ENCODE measurements around the gene TMEM141.
"Not testable (repeated sequence)": the region's sequence is repeated elsewhere in the genome, so short reads cannot be mapped to it uniquely, and the experiment has no call there.

TMEM141 gene

GRCh38 chr9:136763649-136764035, 27.5 kb upstream of the TMEM141 start:
- Histone ChIP-seq H3K4me1 (ENCODE audit: control insufficient read depth, insufficient read depth, low read length) (no peaks in the 10 kb centered on the region; the same call in 1 of the 2 replicates), H3K4me3 (ENCODE audit: low read depth, low read length) (peak overlapping the region; percentile 37; the same call in 1 of the 2 replicates), H3K9ac (ENCODE audit: low read depth, low read length) (no peak overlapping the region), H3K27me3 (ENCODE audit: control insufficient read depth, insufficient read depth, low read length) (no peaks in the 10 kb centered on the region), H3K36me3 (ENCODE audit: control insufficient read depth, insufficient read depth, low read length) (no peaks in the 10 kb centered on the region), H3K27ac (ENCODE audit: low read depth, low read length) (no peak overlapping the region), H3K9me3 (ENCODE audit: control insufficient read depth, insufficient read depth, low read length) (no peaks in the 10 kb centered on the region)

DNA sequence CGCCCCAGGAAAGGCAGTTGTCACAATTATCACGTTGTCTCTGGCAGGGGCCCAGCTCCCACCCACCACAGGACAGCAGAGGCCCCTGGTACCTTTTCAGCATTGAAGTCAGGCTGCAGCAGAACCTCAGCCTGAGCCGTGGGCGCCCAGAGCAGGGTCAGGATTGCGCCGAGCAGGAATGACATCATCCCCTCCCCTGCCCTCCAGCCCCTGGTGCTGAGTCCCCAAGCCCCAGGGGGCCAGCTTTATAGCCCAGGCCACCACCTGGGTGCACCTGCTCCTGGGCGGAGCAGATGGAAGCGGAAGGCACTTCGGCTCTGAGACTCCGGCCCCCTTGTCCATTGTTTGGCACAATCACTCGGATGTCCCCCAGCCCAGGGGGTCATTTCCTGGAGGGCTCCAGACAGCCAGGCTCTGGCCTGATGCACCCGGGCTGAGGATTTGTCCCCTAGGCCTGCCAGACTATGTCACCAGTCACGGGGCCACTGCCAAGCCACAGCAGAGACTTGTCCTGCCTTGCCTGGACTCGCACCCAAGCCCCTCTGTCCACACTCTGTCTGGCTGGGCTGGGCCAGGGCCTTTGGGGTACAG, 26.7 kb upstream of the TMEM141 start, which contains the start of gene LCN15:
Gene LCN15 (minus strand): TSS at position 218 of the 591 bp plus-strand sequence. CDS start 30 bp downstream, at position 188.
- peak within 1 kb of the TSS; percentile 37; the same call in 1 of the 2 replicates for H3K4me3 ChIP-seq (ENCODE audit: low read depth, low read length)

DNA sequence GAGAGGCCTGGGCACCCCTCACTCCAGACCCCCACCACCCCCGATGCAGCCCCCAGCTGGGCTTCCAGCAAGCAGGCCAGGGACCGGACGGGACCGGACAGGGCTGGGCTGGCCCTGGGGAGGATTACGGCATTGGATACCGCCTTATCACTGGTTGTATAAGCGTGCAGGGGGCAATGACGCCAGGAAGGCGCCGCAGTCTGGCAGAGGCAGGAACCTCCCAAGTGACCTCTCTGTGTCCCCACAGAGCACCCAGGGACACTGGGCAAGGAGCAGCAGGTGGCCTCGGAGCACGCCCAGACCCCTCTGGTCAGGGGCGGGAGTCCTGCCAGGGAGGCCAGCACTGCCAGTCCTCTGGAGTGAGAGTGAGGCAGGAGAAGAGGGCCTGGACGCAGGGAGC, 26.1 kb upstream of the TMEM141 start:
- no peak overlapping the region for H3K27ac ChIP-seq (ENCODE audit: low read depth, low read length)
- H3K36me3 ChIP-seq (ENCODE audit: control insufficient read depth, insufficient read depth, low read length) = no peaks in the 10 kb centered on the region
- no peaks in the 10 kb centered on the region for H3K9me3 ChIP-seq (ENCODE audit: control insufficient read depth, insufficient read depth, low read length)
- no peaks in the 10 kb centered on the region; the same call in 1 of the 2 replicates for H3K4me1 ChIP-seq (ENCODE audit: control insufficient read depth, insufficient read depth, low read length)
- H3K9ac ChIP-seq (ENCODE audit: low read depth, low read length) = no peak overlapping the region
- H3K4me3 ChIP-seq (ENCODE audit: low read depth, low read length) = no peak overlapping the region
- H3K27me3 ChIP-seq (ENCODE audit: control insufficient read depth, insufficient read depth, low read length) = no peaks in the 10 kb centered on the region

More for the DNA sequence above, 26.7 kb upstream of the TMEM141 start, which contains the start of gene LCN15:
- H3K27ac ChIP-seq (ENCODE audit: low read depth, low read length) = no peak within 1 kb of the TSS
- no peaks in the 10 kb centered on the region for H3K27me3 ChIP-seq (ENCODE audit: control insufficient read depth, insufficient read depth, low read length)
- H3K4me1 ChIP-seq (ENCODE audit: control insufficient read depth, insufficient read depth, low read length) = no peaks in the 10 kb centered on the region; the same call in 1 of the 2 replicates
- H3K9ac ChIP-seq (ENCODE audit: low read depth, low read length) = no peak within 1 kb of the TSS
- no peaks in the 10 kb centered on the region for H3K9me3 ChIP-seq (ENCODE audit: control insufficient read depth, insufficient read depth, low read length)
- no peaks in the 10 kb centered on the region for H3K36me3 ChIP-seq (ENCODE audit: control insufficient read depth, insufficient read depth, low read length)

- not testable (repeated sequence) for H3K4me3 ChIP-seq (ENCODE audit: low read depth, low read length); H3K36me3 ChIP-seq (ENCODE audit: control insufficient read depth, insufficient read depth, low read length); H3K4me1 ChIP-seq (ENCODE audit: control insufficient read depth, insufficient read depth, low read length); H3K27me3 ChIP-seq (ENCODE audit: control insufficient read depth, insufficient read depth, low read length); H3K9ac ChIP-seq (ENCODE audit: low read depth, low read length); H3K27ac ChIP-seq (ENCODE audit: low read depth, low read length); H3K9me3 ChIP-seq (ENCODE audit: control insufficient read depth, insufficient read depth, low read length)
Observed at GRCh38 chr9:136765745-136766409, 25.3 kb upstream of the TMEM141 start.

DNA sequence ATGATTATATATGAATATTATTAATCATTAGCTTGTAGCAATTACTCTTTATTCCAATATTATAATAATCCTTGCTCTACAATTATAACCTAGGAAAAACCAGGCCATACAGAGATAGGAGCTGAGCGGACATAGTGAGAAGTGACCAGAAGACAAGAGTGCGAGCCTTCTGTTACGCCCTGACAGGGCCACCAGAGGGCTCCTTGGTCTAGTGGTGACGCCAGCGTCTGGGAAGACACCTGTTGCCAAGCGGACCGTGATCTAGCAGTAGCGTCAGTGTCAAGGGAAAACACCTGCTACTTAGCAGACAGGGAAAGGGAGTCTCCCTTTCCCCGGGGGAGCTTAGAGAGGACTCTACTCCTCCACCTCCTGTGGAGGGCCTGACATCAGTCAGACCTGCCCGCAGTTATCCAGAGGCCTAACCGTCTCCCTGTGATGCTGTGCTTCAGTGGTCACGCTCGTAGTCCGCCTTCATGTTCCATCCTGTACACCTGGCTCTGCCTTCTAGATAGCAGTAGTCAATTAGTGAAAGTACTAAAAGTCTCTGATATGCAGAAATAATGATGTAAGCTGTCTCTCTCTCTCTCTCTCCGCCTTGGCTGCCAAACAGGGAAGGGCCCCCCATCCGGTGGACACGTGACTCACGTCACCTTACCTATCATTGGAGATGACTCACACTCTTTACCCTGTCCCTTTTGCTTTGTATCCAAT, 24.6 kb upstream of the TMEM141 start:
- not testable (repeated sequence) for H3K4me1 ChIP-seq (ENCODE audit: control insufficient read depth, insufficient read depth, low read length); H3K9ac ChIP-seq (ENCODE audit: low read depth, low read length); H3K36me3 ChIP-seq (ENCODE audit: control insufficient read depth, insufficient read depth, low read length); H3K9me3 ChIP-seq (ENCODE audit: control insufficient read depth, insufficient read depth, low read length); H3K27ac ChIP-seq (ENCODE audit: low read depth, low read length); H3K4me3 ChIP-seq (ENCODE audit: low read depth, low read length); H3K27me3 ChIP-seq (ENCODE audit: control insufficient read depth, insufficient read depth, low read length)

GRCh38 chr9:136769710-136770191, 21.4 kb upstream of the TMEM141 start:
- peak overlapping the region; percentile 49; the same call in 1 of the 2 replicates for H3K4me3 ChIP-seq (ENCODE audit: low read depth, low read length)
- peaks cover 4% of the 10 kb centered on the region; the same call in 1 of the 2 replicates for H3K9me3 ChIP-seq (ENCODE audit: control insufficient read depth, insufficient read depth, low read length)
- no peaks in the 10 kb centered on the region for H3K27me3 ChIP-seq (ENCODE audit: control insufficient read depth, insufficient read depth, low read length)
- H3K27ac ChIP-seq (ENCODE audit: low read depth, low read length) = no peak overlapping the region
- no peaks in the 10 kb centered on the region for H3K4me1 ChIP-seq (ENCODE audit: control insufficient read depth, insufficient read depth, low read length)
- H3K9ac ChIP-seq (ENCODE audit: low read depth, low read length) = no peak overlapping the region
- H3K36me3 ChIP-seq (ENCODE audit: control insufficient read depth, insufficient read depth, low read length) = no peaks in the 10 kb centered on the region

- no peaks in the 10 kb centered on the region for H3K27me3 ChIP-seq (ENCODE audit: control insufficient read depth, insufficient read depth, low read length)
- H3K4me3 ChIP-seq (ENCODE audit: low read depth, low read length) = no peak overlapping the region
- H3K36me3 ChIP-seq (ENCODE audit: control insufficient read depth, insufficient read depth, low read length) = no peaks in the 10 kb centered on the region
- H3K27ac ChIP-seq (ENCODE audit: low read depth, low read length) = no peak overlapping the region
- no peak overlapping the region for H3K9ac ChIP-seq (ENCODE audit: low read depth, low read length)
- H3K4me1 ChIP-seq (ENCODE audit: control insufficient read depth, insufficient read depth, low read length) = no peaks in the 10 kb centered on the region
- H3K9me3 ChIP-seq (ENCODE audit: control insufficient read depth, insufficient read depth, low read length) = peaks cover 4% of the 10 kb centered on the region; the same call in 1 of the 2 replicates
Observed at GRCh38 chr9:136771907-136772415, 19.2 kb upstream of the TMEM141 start.

DNA sequence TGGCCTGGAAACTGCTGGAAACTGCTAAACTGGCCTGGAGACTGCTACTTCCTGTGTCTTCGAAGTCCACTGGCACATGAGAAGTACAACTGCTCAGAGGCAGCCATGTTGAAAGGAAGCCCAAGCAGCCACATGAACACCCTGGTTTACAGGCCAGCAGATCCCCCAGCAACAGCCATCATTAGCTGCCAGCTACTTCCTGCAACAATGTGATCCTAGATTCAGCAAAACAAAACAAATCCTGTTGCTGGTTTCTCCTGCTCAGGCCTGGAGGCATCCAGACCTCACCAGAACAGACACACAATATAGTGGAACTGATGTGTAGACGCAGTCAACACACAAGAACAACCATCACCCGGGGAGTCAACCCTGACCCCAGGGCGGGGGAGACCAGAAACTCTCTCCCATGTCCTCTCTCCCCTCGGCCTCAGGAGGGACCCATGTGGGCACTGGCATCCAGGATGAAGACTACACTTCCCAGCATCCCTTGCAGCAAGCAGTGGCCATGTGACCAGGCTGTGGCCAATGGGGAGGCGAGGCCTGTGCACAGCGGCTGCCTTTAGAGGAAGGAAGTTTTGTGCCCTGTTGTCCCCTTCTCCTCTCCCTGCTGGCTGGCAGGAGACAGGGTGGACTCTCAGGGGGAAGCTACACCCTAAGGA, 17.6 kb upstream of the TMEM141 start:
- H3K9me3 ChIP-seq (ENCODE audit: control insufficient read depth, insufficient read depth, low read length) = peaks cover 4% of the 10 kb centered on the region; the same call in 1 of the 2 replicates
- no peak overlapping the region for H3K4me3 ChIP-seq (ENCODE audit: low read depth, low read length)
- H3K4me1 ChIP-seq (ENCODE audit: control insufficient read depth, insufficient read depth, low read length) = no peaks in the 10 kb centered on the region

GRCh38 chr9:136774416-136775045, 16.6 kb upstream of the TMEM141 start:
- no peaks in the 10 kb centered on the region for H3K4me1 ChIP-seq (ENCODE audit: control insufficient read depth, insufficient read depth, low read length)
- no peak overlapping the region for H3K9ac ChIP-seq (ENCODE audit: low read depth, low read length)
- H3K27ac ChIP-seq (ENCODE audit: low read depth, low read length) = no peak overlapping the region
- no peaks in the 10 kb centered on the region for H3K27me3 ChIP-seq (ENCODE audit: control insufficient read depth, insufficient read depth, low read length)
- no peaks in the 10 kb centered on the region for H3K36me3 ChIP-seq (ENCODE audit: control insufficient read depth, insufficient read depth, low read length)
- H3K4me3 ChIP-seq (ENCODE audit: low read depth, low read length) = no peak overlapping the region
- peaks cover 4% of the 10 kb centered on the region; the same call in 1 of the 2 replicates for H3K9me3 ChIP-seq (ENCODE audit: control insufficient read depth, insufficient read depth, low read length)

More for the DNA sequence above, 17.6 kb upstream of the TMEM141 start:
- H3K36me3 ChIP-seq (ENCODE audit: control insufficient read depth, insufficient read depth, low read length) = no peaks in the 10 kb centered on the region
- H3K27me3 ChIP-seq (ENCODE audit: control insufficient read depth, insufficient read depth, low read length) = no peaks in the 10 kb centered on the region
- no peak overlapping the region for H3K9ac ChIP-seq (ENCODE audit: low read depth, low read length)
- H3K27ac ChIP-seq (ENCODE audit: low read depth, low read length) = no peak overlapping the region

DNA sequence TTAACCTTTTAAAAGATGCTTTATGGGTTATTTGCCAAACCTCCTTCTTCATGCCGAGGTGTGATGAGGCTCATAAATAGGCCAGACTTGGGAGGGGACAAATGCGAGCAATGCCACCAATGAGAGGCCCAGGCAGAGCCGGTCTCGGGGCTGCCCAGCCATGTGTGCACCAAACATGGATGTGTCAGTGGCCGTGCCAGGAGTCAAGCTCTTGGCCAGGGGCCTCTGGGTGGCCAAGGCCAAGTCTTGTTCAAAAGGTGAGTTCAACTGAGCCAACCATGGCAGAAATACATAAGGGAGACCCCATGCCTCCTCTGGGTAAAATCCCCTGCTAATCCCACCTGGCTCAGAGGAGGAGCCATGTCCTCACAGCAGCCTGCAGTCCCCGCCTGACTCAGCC, 16.0 kb upstream of the TMEM141 start:
- no peak overlapping the region for H3K9ac ChIP-seq (ENCODE audit: low read depth, low read length)
- H3K27ac ChIP-seq (ENCODE audit: low read depth, low read length) = no peak overlapping the region
- no peaks in the 10 kb centered on the region for H3K36me3 ChIP-seq (ENCODE audit: control insufficient read depth, insufficient read depth, low read length)
- H3K4me1 ChIP-seq (ENCODE audit: control insufficient read depth, insufficient read depth, low read length) = no peaks in the 10 kb centered on the region
- H3K4me3 ChIP-seq (ENCODE audit: low read depth, low read length) = no peak overlapping the region
- H3K27me3 ChIP-seq (ENCODE audit: control insufficient read depth, insufficient read depth, low read length) = no peaks in the 10 kb centered on the region
- peaks cover 4% of the 10 kb centered on the region; the same call in 1 of the 2 replicates for H3K9me3 ChIP-seq (ENCODE audit: control insufficient read depth, insufficient read depth, low read length)

Measured in HUES48 (cell line).